HUDEP-2 (cell line): ENCODE data around the gene SHROOM2.
"Not testable (repeated sequence)": the region's sequence is repeated elsewhere in the genome, so short reads cannot be mapped to it uniquely, and the experiment has no call there.

ENCODE experiments used
- DNase-seq, 76 experiments: peaks; one replicate each; lab custom pipeline; 2025; ENCODE audit not compliant: unreplicated experiment in 76 of 76; lab: John Stamatoyannopoulos, UW

The SHROOM2 gene

DNA sequence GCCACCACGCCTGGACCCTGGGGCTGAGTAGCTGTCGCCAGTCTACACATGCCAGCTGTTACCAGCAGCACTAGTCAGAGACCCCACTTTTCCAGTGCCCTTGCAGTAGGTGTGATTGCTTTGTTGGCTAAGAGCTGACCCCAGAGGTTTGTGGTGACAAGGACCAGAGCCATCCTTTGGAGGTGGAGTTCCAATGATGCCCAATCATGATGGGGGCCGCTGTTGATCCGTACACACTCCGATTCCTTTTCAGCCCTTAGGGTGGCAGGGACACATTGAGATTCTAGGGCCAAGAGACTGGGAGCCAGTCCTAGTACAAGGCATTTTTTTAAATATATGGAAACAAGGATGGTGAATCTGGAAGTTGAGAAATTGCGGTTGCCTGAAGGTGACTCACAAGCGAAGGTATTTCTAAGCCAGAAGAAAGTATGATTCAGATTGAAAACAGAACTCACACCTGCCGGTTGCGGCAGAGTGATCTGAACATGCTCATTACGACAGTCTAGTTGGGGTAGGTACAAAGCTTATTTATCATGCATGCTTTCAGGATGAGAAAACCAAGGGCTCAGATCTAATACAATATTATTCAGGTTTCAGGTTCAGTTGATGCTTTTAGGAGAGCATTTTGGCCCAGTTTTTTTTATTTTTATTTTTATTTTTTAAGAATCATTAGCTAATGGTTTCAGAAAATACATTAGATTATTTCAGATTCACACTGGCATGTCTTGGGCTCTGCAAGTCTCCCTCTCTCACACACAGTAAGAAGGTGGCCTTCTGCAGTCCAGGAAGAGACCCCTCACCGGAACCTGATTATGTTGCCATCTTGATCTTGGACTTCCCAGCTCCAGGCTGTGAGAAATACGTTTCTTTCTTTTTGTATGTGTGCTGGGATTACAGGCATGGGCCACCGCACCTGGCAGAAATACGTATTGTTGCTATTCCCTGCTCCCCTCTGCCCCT, 43.4 kb downstream of the SHROOM2 start:
- DNase-seq: no peak

DNA sequence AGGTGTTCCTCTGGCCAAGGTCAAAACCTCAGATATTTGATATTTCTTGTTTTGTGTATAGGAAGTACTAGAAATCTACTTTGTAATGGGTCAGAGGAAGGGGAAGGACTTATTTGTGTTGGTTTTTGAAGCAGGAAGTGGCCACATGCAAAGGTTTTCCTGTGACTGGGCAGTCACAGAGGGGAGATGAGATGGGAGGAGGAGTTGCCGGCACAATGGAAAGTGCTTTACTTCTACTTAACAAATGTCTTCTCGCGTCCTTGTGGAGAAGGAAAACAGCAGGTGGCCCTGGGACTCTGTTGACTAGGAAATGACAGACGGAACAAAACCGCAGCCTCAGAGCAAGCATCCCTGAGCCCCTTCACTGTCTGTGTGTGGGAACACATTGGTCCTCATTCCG, 46.6 kb downstream of the SHROOM2 start:
- peak in 1 of 76 experiments; percentile 0 for DNase-seq

DNA sequence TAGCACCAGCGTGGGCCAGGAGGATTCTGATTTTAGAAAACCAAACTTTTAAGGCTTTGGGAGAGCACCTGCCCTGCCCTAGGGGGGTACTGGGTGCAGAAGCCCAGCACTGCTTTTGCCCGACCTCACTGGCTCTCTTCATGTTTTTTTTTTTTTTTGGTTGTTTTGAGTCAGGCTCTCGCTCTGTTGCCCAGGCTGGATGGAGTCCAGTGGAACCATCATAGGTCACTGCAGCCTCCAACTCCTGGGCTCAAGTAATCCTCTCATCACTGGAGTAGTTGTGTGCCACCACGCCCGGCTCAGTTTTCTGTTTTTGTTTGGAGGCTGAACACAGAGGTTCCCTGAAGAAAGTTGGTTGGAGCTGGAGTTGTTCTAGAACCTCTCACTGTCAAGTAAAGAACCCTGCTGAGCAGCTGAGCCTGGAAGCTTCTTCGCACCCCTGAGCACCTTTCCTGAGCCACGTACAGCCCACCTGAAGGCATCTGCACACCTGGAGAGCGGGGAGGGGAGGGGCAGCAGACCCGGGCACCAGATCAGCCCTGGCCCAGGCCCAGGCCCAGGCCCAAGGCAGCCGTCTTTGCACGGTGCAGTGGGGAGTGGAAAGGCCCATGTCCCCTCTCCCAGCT, 49.5 kb downstream of the SHROOM2 start:
- no peak for DNase-seq

DNA sequence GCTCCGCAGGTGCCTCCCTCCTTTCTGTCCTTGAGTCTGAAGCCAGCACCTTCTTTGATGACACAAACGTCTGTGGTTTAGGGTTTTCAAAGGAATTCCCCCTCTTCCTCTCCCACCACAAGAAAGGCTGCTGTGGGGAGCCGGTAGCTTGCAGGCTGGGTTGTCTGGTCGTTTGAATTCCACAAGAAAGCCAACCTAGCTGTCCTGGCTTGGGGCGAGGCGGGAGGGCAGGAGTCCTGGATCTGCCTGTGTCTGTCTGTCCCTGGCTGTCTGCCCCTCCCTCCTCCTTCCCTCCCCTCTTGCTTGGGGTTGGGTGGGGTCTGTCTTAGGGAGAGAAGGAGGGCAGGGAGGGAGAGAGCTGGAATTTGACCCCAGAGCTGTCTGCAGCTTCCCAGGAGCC, 56.3 kb downstream of the SHROOM2 start:
- no peak for DNase-seq

DNA sequence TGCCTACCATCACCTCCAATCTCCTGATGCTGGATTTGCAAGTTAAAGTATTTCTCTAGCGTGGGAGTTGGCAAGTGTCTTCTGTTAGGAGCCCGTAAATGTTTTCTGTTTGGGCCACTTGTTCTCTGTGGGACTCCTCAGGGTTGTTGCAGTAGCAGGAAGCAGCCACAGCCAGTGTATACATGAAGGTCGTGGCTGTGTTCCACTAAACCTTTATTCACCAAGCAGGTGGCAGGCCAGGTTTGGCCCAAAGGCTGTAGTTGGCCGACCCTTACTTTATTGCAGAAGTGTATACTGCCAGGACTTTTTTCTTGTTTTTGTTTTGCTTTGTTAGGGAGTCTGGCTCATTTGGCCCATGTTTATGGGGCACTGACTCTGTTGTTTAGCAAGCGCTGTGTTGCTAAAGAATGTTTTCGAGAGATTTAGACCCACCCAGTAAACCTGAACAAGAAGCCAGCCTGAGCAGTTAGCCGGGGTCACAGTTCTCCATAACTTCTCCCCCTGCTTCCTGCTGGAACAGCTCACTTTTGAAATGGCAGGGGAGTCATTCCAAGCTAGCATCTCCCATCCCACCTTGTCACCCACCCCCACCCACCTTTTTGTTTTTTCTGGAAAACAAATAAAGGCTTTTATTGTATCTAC, 58.8 kb downstream of the SHROOM2 start:
- DNase-seq: no peak

DNA sequence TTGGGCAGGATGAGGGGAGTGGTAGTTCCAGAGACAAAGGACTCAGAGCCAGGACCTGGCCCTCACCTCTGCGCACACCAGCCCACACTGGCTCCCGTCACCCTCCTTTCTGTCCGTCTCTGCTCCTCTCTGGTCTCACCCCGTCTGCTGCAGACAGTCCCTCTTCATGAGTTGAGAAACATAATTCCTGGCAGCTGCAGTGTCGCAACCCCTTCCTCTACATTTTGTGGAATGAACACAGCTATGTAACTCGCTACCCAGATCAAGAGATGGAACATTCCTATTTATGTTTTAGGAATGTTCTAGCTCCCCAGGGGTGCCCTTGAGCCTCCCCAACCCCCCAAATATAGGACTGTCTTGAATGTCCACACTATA, 59.3 kb downstream of the SHROOM2 start:
- DNase-seq: no peak

DNA sequence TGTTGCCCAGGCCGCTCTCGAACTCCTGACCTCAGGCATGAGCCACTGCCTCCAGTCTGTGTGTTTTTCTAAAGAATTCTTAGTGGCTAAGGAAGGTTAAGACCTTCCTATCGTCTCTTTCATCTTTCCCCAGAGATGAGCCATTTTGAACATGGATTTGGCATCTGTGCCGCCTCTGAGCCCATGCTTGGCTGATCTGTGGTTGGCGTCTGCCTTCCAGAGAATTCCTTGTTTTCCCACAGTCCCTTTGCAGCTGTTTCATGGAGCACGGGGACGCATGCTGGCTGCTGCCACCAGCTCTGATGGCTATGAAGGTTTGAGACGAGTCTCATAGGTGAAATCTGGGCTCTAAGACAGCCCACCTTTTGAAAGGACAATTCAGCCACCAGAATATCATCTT, 60.4 kb downstream of the SHROOM2 start:
- no peak for DNase-seq

DNA sequence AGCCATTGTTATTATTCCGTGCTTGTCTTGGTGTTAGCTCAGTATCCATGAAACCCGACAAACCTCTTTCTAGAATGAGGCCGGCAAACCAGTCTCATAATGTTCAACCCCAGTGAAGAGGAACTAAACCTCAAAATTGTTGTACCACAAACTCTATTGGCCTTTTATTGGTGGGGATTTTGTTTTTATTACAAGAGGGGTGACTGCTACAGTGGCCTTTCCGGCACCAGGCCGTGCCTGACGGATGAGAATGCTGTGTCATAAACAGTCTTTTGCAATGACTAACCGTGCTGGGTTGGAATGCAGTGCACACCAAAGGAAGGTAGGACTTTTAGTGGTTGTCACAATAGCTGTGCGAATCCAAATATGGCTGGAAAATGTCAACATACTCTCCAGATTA, 60.8 kb downstream of the SHROOM2 start:
- no peak for DNase-seq

DNA sequence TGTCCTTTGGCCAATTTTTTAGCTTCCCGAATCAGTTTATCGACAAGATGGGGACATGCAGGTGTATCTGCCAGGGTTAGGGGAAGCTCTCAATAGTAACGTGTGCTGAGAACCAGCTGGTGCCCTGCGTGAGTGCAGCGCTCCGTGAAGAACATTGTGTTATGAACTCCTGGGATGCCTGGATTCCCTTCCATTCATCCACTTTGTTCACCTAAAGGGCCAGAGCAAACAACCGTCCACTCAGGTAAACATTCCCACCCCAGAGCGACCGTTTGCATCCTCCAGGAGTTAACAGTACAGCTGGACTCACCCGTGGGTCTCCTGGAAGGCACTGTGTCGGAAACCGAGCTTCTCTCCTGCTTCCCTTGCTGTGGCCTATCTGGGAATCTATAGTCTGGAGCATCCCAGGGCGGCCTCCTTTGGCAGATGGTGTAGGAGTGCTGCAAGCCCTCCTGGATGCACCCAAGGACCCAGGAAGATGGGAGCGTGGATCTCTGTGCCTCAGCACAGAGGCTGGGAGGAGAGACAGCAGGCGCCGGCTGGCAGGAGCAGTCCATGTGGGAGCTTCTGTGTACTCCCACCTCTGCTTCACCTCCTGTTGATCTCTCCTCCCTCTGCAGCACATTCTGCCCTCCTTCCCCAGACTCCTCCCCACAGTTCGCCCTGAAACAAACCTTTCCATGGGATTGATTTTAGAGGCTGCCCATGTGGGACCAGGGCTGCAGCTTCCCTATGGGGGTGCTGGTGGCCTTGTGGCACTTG, 62.7 kb downstream of the SHROOM2 start:
- no peak for DNase-seq

DNA sequence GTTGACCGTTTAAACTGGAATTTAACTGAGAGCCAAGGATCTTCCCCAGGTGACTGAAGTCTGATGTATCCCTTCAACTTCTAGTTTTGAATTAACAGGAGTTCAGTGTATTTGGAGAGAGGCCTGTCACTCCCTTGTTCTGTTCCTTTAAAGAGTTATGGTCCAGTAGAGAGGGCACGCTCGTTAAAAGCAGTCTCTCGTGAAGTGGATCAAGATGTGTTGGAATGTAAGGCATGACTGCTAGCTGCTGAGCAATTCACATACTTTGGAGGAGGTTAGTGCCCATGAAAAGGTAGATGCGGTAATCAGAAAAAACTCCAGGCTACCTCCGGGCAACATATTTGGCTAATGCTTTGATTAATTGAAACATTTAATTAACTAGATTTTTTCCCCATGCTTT, 65.7 kb downstream of the SHROOM2 start:
- no peak for DNase-seq

DNA sequence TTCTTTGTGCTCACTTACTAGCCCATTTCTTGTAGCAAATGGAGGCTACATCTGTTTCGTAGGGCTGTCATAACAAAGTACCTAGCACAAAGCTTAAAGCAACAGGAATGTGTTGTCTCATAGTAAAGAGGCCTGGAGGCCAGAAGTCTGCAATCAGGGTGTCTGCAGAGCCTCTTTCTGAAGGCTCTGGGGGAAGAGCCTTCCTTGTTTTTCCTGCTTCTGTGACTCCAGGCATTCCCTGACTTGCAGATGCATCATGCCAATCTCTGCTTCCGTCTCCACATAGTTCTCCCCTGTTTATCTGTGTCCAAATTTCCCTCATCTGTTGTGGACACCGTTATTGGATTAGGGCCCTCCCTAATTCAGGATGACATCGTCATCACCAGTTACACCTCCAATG, 67.1 kb downstream of the SHROOM2 start:
- no peak for DNase-seq

DNA sequence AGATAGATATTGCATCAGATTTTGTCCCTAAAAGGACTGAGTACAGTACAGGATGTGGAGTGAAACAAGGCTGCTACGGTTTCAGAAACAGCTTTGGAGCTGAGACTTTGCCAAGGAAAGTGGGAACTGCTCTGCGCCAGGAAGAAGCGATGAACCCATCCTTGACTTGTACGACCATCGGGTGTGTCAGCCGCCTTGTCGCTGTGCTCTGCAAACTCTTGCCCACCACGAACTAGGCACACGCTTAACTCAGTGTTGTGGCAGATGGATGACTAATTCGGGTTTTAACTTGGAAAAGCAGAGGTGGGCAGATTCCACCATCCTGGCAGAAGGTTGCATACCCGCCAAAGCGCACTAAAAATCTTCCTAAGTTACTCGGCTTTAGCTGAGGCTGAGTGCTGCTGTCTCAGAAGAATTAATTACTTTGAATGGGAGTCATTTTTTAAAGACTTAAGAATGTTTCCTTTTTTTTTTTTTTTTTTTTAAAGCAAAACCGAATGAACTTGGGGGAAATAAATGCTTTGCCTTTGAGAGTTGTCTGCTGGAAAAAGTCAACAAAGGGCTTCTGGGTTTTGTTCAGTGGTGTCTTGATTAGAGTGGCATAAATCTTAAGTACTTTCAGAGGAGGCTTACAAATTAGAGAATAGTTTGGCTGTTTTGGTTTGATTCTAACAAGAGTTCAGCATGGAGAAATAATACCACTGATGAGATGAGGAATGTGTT, 69.5 kb downstream of the SHROOM2 start:
- DNase-seq: no peak

DNA sequence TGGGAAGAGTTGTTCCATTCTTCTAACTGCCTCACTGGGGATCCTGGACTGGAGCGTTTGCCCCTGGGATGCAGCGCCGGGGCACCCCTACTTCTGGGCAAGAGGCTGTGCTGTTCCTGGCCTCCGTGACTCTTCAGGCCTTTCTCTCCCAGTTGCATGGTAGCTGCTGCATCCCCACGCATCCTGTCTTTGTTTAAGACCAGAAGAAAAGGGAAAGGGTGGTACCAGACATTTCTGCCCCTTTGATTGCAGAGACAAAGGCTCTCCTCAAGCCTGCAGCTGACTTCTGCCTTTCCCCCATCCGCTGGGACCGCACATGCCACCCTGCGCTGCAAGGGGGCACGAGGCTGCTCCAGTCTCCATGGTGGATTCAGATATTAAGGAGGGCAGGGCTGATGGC, 70.4 kb downstream of the SHROOM2 start:
- no peak for DNase-seq

DNA sequence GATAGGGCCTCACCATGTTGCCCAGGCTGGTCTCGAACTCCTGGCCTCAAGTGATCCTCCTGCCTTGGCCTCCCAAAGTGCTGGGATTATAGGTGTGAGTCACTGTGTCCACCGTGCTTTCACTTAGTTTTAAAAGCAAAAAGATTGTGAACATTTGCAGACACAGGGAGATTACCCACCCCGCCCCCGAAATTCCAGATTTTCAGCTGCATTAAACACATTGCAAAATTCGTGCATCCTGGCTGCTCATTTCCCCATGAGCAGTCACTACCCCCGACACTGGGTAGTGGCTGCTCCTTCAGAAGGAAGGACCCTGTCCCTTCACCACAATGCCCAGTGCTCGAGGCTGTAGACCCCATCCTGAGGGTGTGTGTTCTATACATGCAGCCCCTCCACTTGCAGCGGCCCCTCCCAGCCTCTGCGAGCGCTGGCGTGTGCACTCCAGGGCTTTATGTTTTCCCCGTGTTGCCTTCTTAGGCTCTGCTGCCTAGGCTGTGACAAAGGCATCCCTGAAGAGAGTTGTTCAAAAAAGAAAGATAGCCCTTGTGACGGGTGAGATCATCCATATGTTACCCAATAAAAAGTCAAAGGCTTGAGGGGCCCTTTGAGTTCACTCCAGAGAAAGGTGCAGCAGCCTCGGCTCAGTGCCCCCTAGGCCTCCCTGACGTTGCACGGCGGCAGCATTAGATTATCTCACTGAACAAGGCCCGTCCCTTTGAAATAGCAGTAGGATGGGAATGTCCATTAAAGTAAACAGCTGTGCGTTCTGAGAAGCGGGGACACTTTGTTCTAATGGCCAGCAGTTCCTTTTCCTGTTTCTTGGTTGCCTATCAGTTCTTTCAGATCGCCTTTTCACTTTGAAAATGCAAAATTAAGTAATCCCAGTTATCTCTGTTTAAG, 71.6 kb downstream of the SHROOM2 start:
- no peak for DNase-seq

DNA sequence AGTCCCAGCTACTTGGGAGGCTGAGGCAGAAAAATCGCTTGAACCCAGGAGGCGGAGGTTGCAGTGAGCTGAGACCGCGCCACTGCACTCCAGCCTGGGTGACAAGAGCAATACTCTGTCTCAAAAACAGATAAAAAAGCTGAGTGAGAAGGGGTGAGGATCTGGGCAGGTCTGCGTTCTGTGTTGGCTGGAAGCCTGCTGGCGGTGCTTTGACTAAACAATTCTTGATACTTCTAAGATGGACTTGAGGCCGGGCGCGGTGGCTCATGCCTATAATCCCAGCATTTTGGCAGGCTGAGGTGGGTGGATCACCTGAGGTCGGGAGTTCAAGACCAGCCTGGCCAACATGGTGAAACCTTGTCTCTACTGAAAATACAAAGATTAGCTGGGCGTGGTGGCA, 72.5 kb downstream of the SHROOM2 start:
- not testable (repeated sequence) for DNase-seq

DNA sequence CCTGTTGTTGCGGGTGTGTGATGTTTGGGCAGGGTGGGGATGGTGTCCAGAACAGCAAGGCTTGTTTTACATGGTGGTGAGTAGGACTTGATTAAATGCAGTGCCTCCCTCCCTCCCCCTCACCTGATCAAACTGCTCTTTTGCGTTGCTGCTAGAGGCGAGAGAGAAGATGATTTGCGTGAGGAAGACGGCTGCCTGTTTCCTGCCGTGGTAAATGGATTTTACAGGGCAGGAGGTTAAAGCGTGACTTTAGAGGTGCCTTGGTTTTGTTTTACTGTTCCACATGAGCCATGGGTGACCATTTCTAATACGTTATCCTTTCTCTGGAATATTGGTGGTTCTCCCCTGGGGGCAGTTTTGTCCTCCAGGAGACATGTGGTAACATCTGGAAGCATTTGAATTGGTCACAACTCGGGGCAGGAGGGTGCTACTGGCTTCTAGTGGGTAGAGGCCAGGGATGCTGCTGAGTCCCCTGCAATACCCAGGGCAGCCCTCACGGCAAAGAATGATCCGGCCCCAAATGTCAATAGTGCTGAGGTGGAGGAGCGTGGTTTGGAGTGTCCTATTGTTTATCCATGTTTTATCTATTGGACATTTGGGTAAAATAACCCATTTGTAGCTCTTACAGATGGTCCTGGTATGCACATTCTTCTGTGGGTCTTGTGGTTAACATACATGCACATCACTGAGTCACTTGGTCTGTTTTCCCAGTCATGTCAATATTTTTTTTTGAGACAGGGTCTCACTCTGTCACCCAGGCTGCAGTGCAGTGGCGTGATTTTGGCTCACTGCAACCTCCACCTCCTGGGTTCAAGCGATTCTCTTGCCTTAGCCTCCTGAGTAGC, 73.7 kb downstream of the SHROOM2 start:
- no peak for DNase-seq

DNA sequence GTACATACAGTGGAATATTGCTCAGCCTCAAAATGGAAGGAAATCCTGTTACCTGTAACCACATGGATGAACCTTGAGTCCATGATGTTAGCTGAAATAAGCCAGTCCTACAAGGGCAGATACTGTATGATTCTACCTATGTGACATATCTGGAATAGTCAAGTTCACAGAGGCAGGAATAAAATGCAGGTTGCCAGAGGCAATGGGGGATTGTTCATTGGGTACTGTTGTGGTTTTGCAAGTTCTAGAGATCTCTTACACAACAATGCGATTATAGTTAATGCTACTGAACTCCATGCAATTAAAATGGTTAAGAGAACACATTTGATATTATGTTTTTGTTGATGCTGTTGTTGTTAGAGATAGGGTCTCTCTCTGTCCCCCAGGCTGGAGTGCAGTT, 74.6 kb downstream of the SHROOM2 start:
- no peak for DNase-seq

DNA sequence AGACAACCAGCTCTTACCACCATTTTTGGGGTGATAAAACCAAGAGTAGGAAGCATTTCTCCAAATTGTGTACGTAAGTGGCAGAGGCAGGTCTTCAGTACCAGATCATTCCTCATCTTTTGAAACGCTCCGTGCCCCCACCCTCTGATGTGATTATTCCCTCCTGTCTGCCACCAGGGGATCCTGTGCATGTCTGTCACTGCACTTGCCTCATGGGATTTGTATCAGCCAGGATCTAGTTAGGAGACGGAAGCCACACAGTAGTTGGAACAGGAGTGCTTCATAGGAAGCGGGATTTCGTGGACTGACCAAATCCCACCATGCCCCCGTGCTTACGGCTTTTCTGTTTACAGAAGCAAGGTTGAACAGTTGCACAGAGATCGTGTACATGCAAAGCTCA, 75.5 kb downstream of the SHROOM2 start:
- DNase-seq: no peak
